Sigmoid colon (tissue), 7 donors: Measurements from ENCODE around the gene GRIA1. TPM values are rescaled to one million over a fixed set of nuclear protein-coding genes. Genes with fewer than 3 reads are reported as not detected.

Source experiments
- DNase-seq: peaks from one replicate; pipeline ENCODE4 v3.0.0-alpha.2; 2019
- H3K27ac ChIP-seq, 4 donors: fragments of 200-600 bp; sonication (generic); one replicate each; pipeline ENCODE4 v1.5.1; 2016 to 2019; ENCODE audit warnings: mild to moderate bottlenecking in 1 of 4
- H3K27me3 ChIP-seq, 3 donors: fragments of 200-600 bp; sonication (generic); one replicate each; pipeline ENCODE4 v1.5.1; 2019; ENCODE audit warnings: mild to moderate bottlenecking in 1 of 3
- H3K36me3 ChIP-seq, 4 donors: fragments of 200-600 bp; sonication (generic); one replicate each; pipeline ENCODE4 v1.5.1; 2016 to 2019
- H3K4me1 ChIP-seq, 4 donors: fragments of 200-600 bp; sonication (generic); one replicate each; pipeline ENCODE4 v1.5.1; 2017 to 2019
- H3K4me3 ChIP-seq, 4 donors: fragments of 200-600 bp; sonication (generic); one replicate each; pipeline ENCODE4 v1.5.1; 2017 to 2019; ENCODE audit warnings: mild to moderate bottlenecking in 2 of 4, moderate library complexity in 1 of 4
- H3K9me3 ChIP-seq, 4 donors: fragments of 200-600 bp in 3 of 4; sonication (generic) in 3 of 4; one replicate each; pipeline versions ENCODE4 v1.5.1 to v1.6.1; 2013 to 2019
- CTCF ChIP-seq, 4 experiments: fragments of 450-650 bp in 3 of 4; fragments of 200-600 bp in 1 of 4; IDR thresholded peaks; one replicate each; pipeline ENCODE4 v1.5.1; 2016 to 2019; ENCODE audit warnings: antibody characterized with exemption in 4 of 4, mild to moderate bottlenecking in 3 of 4, moderate library complexity in 2 of 4
- EP300 ChIP-seq, 4 donors: sonication (generic); formaldehyde crosslinking; IDR thresholded peaks; one replicate each; pipeline ENCODE4 v1.6.1; 2017; ENCODE audit warnings: antibody characterized with exemption in 4 of 4
- POLR2A ChIP-seq, 2 donors: fragments of 450-650 bp; IDR thresholded peaks; one replicate each; pipeline ENCODE4 v1.6.1; 2016; ENCODE audit warnings: antibody characterized with exemption in 2 of 2, mild to moderate bottlenecking in 2 of 2, moderate library complexity in 2 of 2
- POLR2AphosphoS5 ChIP-seq, 4 donors: sonication (generic); formaldehyde crosslinking; IDR thresholded peaks; one replicate each; pipeline ENCODE4 v1.6.1; 2017; ENCODE audit warnings: antibody characterized with exemption in 4 of 4
- WGBS, 2 donors: extraction: QIAGEN DNeasy Blood & Tissue Kit; methylation state at CpG; one replicate each; pipeline ENCODE4 v1.1.7; 2013; 5-methylcytosine and 5-hydroxymethylcytosine counted together
- intact Hi-C: fragments of 100-400 bp; cut with DNase I; formaldehyde crosslinking; loops from one replicate; pipeline ENCODE4 v1.15.1; 2023
- polyA plus RNA-seq, 3 donors: library from polyadenylated mRNA; stranded (reverse); fragments of 200-250 nt; gene quantifications; one replicate each; pipeline ENCODE4 v1.2.3, GENCODE V29; 2013
- total RNA-seq, 4 donors: library from RNA; depleted of rRNA; stranded (reverse); fragments of >200 nt; gene quantifications; one replicate each; pipeline ENCODE4 v1.1.0, GENCODE V29; 2016
- donor health status: healthy with polysubstance abuse.
- donor health status: Bipolar disorder and iron deficiency.
- donor health status: healthy.

Gene GRIA1
- total and polyA plus RNA-seq, 7 donors = under 0.01 to 1.5 (median 0.51) TPM; not detected in 1

- Histone ChIP-seq H3K27ac (no peak overlapping the region), H3K9me3 (no peaks in the 10 kb centered on the region), H3K4me1 (no peaks in the 10 kb centered on the region), H3K36me3 (no peaks in the 10 kb centered on the region), H3K27me3 (peaks cover 0 to 26% (median 0%) of the 10 kb centered on the region in 3 donors), H3K4me3 (peak overlapping the region in 3 of 4 donors; percentile 6 to 21 (median 18))
- intact Hi-C loops = no loop called here
- DNase-seq = no peak
- 21 to 32% methylated on average over 14 of the region's 14 CpGs for WGBS, 2 donors
- TF ChIP-seq POLR2A (IDR thresholded peaks at IDR 0.05) = no peak
Measured at GRCh38 chr5:153491038-153491744, 721 bp downstream of the GRIA1 start.

GRCh38 chr5:153491856-153492255 is 1.4 kb downstream of the GRIA1 start:
- no peak for DNase-seq
- Histone ChIP-seq H3K27me3 (peaks cover 0 to 26% (median 0%) of the 10 kb centered on the region in 3 donors), H3K4me3 (no peak overlapping the region), H3K4me1 (no peaks in the 10 kb centered on the region), H3K36me3 (no peaks in the 10 kb centered on the region), H3K27ac (no peak overlapping the region), H3K9me3 (no peaks in the 10 kb centered on the region)
- 50 to 58% methylated on average over 8 of the region's 8 CpGs for WGBS, 2 donors
- TF ChIP-seq CTCF (IDR thresholded peaks at IDR 0.05) (no peak), POLR2AphosphoS5 (IDR thresholded peaks at IDR 0.05) (no peak), POLR2A (IDR thresholded peaks at IDR 0.05) (no peak), EP300 (IDR thresholded peaks at IDR 0.05) (no peak)
- intact Hi-C loops = no loop called here

GRCh38 chr5:153496835-153497234 is 6.4 kb downstream of the GRIA1 start:
- intact Hi-C loops = loop anchor here (5.0 kb wide), 1 partner anchor 470 kb away; no protein-coding TSS in a partner anchor
- TF ChIP-seq CTCF (IDR thresholded peaks at IDR 0.05) (peak in 2 of 4 experiments; percentile 17 to 26), POLR2A (IDR thresholded peaks at IDR 0.05) (no peak)
- H3K27ac ChIP-seq = no peak overlapping the region
- H3K4me1 ChIP-seq = no peaks in the 10 kb centered on the region
- peaks cover 0 to 6% (median 0%) of the 10 kb centered on the region in 3 donors for H3K27me3 ChIP-seq
- 44 to 56% methylated on average over 1 of the region's 1 CpG for WGBS, 2 donors
- H3K36me3 ChIP-seq = no peaks in the 10 kb centered on the region
- H3K4me3 ChIP-seq = no peak overlapping the region
- DNase-seq = no peak
- H3K9me3 ChIP-seq = no peaks in the 10 kb centered on the region

GRCh38 chr5:153498516-153498915 is 8.0 kb downstream of the GRIA1 start:
- H3K27ac ChIP-seq = no peak overlapping the region

GRCh38 chr5:153500178-153500577 is 9.7 kb downstream of the GRIA1 start:
- Histone ChIP-seq H3K36me3 (no peaks in the 10 kb centered on the region), H3K9me3 (no peaks in the 10 kb centered on the region), H3K27me3 (no peaks in the 10 kb centered on the region), H3K4me1 (no peaks in the 10 kb centered on the region), H3K4me3 (no peak overlapping the region), H3K27ac (no peak overlapping the region)
- TF ChIP-seq POLR2A (IDR thresholded peaks at IDR 0.05) = no peak
- TF ChIP-seq EP300 (IDR thresholded peaks at IDR 0.05) = no peak
- TF ChIP-seq POLR2AphosphoS5 (IDR thresholded peaks at IDR 0.05) = no peak
- no peak for TF ChIP-seq CTCF (IDR thresholded peaks at IDR 0.05)
- WGBS, 2 donors = 65 to 79% methylated on average over 2 of the region's 2 CpGs
- intact Hi-C loops = no loop called here
- DNase-seq = no peak

More at GRCh38 chr5:153498516-153498915, 8.0 kb downstream of the GRIA1 start:
- H3K36me3 ChIP-seq = no peaks in the 10 kb centered on the region
- no peak for DNase-seq
- H3K4me3 ChIP-seq = no peak overlapping the region
- TF ChIP-seq POLR2AphosphoS5 (IDR thresholded peaks at IDR 0.05) = no peak
- TF ChIP-seq EP300 (IDR thresholded peaks at IDR 0.05) = no peak
- no peak for TF ChIP-seq POLR2A (IDR thresholded peaks at IDR 0.05)
- no peak for TF ChIP-seq CTCF (IDR thresholded peaks at IDR 0.05)
- no peaks in the 10 kb centered on the region for H3K27me3 ChIP-seq
- no peaks in the 10 kb centered on the region for H3K4me1 ChIP-seq
- intact Hi-C loops = loop anchor here (5.0 kb wide), 1 partner anchor 469 kb away; no protein-coding TSS in a partner anchor
- no peaks in the 10 kb centered on the region for H3K9me3 ChIP-seq
